ENCODE measurements around the gene MEI1.
"Not testable (repeated sequence)": the region's sequence is repeated elsewhere in the genome, so short reads cannot be mapped to it uniquely, and the experiment has no call there.

MEI1 gene, protein sequence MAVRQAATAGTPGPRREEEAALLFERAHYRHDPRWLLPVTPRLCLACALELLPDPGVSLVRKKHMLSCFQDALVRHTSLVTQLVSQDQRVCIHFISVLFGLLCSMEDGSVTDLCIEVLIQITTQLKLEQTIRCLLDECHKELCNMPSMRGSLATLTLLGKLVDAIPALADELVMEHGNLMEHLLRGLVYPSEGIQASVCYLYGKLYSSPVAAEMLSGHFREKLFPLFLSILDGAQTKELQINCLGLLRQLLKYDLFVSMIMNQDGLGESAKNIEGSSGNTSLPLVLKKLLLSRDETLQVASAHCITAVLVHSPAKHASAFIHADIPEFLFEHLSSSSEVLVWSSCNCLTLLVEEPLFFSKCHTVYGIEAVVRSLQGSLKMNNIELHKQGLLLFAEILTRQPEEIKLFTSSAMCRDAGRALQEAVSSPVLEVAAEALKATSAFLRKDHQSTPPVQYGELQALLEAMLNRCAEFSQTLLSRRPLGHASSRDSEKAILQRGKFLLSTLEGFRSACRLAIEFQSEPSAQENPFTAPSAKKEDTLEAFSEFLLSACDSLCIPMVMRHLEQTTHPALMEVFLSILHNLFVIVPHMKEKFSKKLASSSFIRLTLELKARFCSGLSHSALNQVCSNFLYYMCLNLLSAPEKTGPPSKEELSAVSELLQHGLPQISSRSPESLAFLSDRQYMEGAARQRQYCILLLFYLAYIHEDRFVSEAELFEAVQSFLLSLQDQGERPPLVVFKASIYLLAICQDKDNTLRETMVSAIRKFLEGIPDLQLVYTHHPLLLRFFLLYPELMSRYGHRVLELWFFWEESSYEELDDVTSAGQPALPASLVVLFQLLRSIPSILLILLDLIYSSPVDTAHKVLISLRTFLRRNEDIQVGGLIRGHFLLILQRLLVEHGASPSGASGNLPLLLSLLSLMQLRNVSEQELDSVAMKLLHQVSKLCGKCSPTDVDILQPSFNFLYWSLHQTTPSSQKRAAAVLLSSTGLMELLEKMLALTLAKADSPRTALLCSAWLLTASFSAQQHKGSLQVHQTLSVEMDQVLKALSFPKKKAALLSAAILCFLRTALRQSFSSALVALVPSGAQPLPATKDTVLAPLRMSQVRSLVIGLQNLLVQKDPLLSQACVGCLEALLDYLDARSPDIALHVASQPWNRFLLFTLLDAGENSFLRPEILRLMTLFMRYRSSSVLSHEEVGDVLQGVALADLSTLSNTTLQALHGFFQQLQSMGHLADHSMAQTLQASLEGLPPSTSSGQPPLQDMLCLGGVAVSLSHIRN

DNA sequence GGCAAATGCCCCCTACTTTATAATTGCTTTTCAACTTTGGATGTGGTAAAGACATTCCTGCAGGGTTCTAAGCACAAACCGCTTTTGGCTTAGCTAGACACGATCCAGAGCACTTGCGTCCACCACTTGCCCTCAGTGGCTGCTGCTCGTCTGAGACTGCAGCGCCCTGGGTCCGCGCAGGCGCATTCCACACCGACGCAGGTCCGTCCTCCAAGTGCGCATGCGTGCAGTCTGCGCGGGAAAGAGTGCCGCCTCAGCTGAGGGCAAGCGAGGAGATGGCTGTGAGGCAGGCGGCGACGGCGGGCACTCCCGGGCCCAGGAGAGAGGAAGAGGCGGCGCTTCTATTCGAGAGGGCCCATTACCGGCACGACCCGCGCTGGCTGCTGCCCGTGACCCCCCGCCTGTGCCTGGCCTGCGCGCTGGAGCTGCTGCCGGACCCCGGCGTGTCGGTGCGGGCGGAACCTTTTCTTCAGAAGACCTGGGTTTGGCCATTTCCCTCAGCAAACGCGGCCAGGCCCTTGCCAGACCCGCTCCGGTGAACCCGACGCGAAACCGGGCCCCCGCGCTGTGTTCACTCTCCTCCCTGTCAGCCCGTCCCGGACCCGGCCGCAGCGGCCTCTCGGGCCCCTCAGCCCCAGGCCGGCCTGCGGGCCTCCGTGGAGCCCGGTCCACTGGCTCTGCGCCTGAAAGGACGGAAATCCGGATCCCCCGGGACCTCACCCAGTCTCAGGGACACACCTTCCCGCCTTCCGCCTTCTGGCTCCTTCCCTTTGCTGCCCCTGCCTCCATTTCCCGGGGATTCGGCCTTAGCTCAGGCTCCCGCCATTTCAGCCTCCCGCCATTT, at the start of gene MEI1:
TSS of gene MEI1 (plus strand) at position 240 of the 844 bp plus-strand sequence. CDS start at position 276, 36 bp downstream.
- DNase-seq (ENCODE audit: low spot score) = peak; percentile 93

GRCh38 chr22:41650229-41650628, 49.1 kb upstream of the MEI1 start:
- no peak for DNase-seq (ENCODE audit: low spot score)

DNA sequence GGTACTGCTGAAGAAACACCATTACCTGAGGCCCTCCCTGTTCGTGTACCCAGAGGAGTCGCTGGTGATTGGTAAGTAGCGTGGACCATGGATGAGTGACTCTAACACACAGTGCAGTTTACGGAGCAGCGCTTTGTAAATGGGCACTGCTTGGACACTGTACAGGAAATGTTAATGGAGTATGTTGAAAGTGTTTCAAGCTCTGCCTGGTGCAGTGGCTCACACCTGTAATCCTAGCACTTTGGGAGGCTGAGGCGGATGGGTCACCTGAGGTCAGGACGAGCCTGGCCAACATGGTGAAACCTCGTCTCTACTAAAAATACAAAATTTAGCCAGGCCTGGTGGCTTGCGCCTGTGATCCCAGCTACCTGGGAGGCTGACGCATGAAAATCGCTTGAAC, 48.5 kb upstream of the MEI1 start:
- no peak for DNase-seq (ENCODE audit: low spot score)

DNA sequence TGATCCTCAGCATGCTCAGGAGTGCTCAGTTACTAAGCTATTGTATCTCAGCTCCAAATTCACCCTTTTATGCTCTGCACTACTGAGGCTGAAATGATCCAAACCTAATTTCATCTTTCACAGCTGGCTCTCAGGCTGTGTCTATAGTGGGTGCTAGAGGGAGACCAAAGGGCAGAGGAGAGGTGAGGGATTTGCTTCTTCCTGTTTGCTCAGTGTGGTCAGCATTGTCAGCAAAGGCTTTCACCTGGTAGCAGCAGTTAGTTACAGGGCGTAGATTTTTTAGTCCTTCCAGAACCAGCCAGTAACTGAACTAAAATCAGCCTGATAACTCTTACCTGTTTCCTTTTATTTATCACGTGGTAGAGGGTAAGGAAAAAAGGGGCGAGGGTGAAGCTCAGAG, 45.0 kb upstream of the MEI1 start:
- no peak for DNase-seq (ENCODE audit: low spot score)

DNA sequence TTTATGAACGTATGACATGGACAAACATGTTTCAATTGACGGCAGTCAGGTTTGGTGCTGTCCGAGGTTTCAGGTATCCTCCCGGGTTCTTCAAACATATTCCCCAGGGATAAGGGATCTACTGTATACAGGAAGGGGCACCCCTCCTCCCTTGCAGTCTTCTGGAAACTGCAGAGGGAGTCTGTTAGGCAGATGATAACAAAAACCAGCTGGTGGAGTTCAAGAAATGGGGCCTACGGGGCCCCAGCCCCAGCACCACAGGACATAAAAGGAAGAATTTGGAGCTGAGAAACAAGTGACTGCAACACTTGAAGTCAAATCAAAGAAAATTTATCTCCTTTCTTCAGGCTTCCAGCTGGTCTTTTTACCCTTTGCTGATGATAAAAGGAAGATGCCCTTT, 42.7 kb upstream of the MEI1 start:
- no peak for DNase-seq (ENCODE audit: low spot score)

GRCh38 chr22:41657709-41658108, 41.6 kb upstream of the MEI1 start:
- DNase-seq (ENCODE audit: low spot score) = no peak

DNA sequence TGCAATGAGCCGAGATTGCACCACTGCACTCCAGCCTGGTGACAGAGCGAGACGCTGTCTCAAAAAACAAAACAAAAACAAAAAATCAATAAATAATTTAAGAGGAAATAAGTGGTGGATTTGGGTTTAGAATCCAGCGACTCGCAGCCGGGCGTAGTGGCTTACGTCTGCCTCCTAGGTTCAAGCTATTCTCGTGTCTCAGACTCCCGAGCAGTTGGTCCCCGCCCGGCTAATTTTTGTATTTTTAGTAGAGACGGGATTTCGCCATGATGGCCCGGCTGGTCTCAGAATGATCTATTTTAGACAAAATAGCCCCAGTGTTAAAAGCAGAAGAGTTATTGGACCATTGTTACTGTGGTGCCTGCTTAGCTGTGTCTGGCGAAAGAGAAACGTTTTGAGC, 40.4 kb upstream of the MEI1 start:
- no peak for DNase-seq (ENCODE audit: low spot score)

- no peak for DNase-seq (ENCODE audit: low spot score)
These were observed 39.4 kb upstream of the MEI1 start for GRCh38 chr22:41659941-41660340.

GRCh38 chr22:41660416-41660815, 38.9 kb upstream of the MEI1 start:
- no peak for DNase-seq (ENCODE audit: low spot score)

- DNase-seq (ENCODE audit: low spot score) = no peak
These were observed 38.2 kb upstream of the MEI1 start for GRCh38 chr22:41661088-41661487.

GRCh38 chr22:41661713-41662112, 37.6 kb upstream of the MEI1 start:
- no peak for DNase-seq (ENCODE audit: low spot score)

DNA sequence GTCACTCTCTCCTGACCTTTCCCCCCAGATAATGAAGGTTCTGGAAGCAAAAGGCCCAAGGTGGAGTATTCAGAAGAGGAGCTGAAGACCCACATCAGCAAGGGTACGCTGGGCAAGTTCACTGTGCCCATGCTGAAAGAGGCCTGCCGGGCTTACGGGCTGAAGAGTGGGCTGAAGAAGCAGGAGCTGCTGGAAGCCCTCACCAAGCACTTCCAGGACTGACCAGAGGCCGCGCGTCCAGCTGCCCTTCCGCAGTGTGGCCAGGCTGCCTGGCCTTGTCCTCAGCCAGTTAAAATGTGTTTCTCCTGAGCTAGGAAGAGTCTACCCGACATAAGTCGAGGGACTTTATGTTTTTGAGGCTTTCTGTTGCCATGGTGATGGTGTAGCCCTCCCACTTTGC, 35.7 kb upstream of the MEI1 start:
- DNase-seq (ENCODE audit: low spot score) = not testable (repeated sequence)

DNA sequence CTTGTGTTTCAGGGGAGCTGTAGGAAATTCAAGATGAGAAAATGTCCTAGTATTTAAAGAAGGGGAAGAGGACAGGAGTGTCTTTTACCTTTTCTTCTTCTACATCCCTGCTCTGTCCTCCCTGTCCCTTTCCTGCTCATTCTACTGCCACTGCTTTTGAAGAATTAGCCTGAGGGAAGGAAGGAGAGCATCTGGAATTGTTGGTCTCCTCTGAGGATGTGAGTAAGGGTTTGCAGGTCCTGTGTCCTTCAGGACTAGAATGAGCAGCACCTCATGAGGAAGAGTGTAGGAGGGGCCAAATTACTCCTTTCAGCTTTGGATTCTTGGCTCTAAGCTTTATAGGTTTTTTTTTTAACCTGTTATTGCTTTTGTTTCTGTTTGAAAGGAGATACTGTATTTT, 34.8 kb upstream of the MEI1 start:
- no peak for DNase-seq (ENCODE audit: low spot score)

- no peak for DNase-seq (ENCODE audit: low spot score)
These were observed 34.4 kb upstream of the MEI1 start for GRCh38 chr22:41664951-41665350.

DNA sequence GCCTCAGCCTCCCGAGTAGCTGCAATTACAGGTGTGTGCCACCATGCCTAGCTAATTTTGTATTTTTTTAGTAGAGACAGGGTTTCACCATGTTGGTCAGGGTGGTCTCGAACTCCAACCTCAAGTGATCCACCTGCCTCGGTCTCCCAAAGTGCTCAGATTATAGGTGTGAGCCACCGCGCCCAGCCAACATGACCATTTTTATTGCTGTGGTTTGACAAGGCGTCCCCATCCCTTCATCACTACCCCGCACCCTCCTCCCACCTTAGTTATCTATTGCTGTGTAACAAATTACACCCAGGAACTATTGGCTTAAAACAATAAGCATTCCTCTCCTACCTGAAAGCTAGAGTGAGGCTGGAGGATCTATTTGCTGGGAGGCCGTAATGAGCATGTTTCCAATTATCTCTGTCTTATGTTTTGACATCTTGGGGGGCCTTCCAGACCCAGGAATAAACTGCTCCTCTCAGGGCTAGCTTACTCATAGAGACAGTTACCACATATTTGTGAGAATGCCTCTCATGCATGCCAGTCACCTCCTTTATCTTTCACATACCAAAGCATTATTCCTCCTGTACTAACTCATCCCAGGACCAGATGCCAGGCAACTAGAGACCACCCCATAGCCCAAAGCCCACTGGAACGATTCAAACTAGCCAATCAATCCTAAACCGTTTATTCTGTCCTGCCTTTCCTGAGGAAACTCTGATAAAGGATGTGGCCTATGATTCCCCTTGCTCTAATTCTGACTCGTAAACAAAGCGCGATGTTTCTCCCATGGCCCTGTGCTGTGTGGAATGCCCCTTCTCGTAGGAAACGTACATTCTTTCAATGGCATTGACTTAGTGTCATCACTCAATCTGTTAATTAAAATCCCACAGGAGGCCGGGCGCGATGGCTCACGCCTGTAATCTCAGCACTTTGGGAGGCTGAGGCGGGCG, 30.1 kb upstream of the MEI1 start:
- no peak for DNase-seq (ENCODE audit: low spot score)

DNA sequence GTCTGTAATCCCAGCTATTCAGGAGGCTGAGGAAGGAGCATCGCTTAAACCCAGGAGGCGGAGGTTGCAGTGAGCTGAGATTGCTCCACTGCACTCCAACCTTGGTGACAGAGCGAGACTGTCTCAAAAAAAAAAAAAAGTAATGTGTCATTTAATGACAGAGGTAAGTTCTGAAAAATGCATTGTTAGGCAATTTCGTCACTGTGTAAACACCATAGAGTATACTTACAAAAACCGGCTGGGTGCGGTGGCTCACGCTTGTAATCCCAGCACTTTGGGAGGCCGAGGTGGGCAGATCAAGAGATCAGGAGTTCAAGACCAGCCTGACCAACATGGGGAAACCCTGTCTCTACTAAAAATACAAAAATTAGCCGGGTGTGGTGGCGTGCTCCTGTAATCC, 27.2 kb upstream of the MEI1 start:
- DNase-seq (ENCODE audit: low spot score) = not testable (repeated sequence)

GRCh38 chr22:41672780-41673509, 26.4 kb upstream of the MEI1 start:
- DNase-seq (ENCODE audit: low spot score) = no peak

DNA sequence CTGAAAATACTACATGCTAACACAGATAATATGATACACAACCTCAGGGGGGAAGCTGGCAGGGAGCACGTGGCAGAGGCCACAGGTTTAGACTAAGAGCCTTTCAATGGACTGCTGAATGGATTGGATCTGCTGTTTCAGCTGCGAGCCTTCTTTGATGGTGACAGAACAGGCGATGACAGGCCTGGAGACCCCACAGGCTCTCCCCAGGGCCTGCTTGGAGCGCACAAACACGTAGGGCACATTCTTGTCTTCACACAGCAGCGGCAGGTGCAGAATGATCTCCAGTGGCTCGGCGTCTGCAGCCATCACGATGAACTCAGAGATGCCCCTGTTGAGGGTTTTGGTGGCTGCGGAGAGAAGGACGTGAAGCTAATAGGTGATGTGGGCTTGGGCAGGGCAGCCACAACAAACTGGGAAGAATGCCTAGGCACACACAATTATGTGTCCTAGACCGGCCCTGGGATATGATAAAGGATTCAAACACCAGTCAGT, 24.4 kb upstream of the MEI1 start:
- DNase-seq (ENCODE audit: low spot score) = no peak

- no peak for DNase-seq (ENCODE audit: low spot score)
These were observed 23.2 kb upstream of the MEI1 start for GRCh38 chr22:41676134-41676533.
